Measurements from ENCODE around the gene ATP8B3.

DNA sequence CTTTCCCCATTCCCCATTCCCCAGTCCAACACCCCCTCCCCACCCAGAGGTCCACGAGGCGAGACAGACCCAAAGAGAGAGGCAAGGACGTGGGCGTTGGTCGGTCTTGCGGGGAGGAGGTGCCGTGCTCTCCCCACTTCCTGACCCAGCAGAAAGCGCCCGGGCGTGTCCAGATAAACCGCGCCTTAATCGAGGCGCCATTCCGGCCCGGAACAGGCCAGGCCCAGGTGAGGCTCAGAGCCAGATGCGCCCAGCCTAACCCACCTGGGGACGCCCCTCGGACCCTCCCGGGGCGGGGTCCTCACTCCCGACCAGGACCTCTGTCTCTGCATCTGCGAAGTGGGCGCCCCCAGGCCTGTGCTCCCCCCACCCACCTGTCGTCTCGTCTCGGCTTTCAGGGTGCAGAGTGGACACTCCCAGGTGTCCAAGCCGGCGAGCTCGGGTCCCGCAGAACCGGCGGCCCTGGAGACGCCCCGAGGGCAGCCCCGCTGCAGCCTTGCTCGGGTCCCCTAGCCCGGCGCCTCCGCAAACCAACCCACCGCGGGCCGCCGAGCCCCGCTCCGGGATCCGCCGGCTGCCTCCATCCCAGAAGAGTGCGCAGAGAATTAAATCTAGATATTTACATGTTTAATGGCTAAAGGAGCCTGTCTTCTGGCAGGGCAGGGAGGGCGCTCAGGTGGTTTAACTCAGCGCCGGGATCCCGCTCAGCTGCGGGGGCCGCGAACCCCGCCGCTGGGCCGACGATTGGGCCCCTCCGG, 63.8 kb downstream of the ATP8B3 start:
- TF ChIP-seq, protein P1, sequence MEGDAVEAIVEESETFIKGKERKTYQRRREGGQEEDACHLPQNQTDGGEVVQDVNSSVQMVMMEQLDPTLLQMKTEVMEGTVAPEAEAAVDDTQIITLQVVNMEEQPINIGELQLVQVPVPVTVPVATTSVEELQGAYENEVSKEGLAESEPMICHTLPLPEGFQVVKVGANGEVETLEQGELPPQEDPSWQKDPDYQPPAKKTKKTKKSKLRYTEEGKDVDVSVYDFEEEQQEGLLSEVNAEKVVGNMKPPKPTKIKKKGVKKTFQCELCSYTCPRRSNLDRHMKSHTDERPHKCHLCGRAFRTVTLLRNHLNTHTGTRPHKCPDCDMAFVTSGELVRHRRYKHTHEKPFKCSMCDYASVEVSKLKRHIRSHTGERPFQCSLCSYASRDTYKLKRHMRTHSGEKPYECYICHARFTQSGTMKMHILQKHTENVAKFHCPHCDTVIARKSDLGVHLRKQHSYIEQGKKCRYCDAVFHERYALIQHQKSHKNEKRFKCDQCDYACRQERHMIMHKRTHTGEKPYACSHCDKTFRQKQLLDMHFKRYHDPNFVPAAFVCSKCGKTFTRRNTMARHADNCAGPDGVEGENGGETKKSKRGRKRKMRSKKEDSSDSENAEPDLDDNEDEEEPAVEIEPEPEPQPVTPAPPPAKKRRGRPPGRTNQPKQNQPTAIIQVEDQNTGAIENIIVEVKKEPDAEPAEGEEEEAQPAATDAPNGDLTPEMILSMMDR (IDR thresholded peaks at IDR 0.05; ENCODE audit: borderline replicate concordance, extremely low read depth, low read length, poor library complexity, severe bottlenecking), result no peak
- no peak for TF ChIP-seq EZH2 (IDR thresholded peaks at IDR 0.05; ENCODE audit: borderline replicate concordance, low read depth, low read length, severe bottlenecking)

All from DND-41 (cell line).